Peyer's patch (tissue), 4 donors: ENCODE measurements around the gene STAG3. TPM values are rescaled to one million over a fixed set of nuclear protein-coding genes. Genes with fewer than 3 reads are reported as not detected.
"Not testable (repeated sequence)": the region's sequence is repeated elsewhere in the genome, so short reads cannot be mapped to it uniquely, and the experiment has no call there.

Experiments
- DNase-seq, 3 donors: peaks; one replicate each; pipeline ENCODE4 v3.0.0-alpha.2; 2017 to 2019
- H3K27ac ChIP-seq, 4 donors: fragments of 200-600 bp; sonication (generic); one replicate each; pipeline ENCODE4 v1.5.1; 2016 to 2019
- H3K27me3 ChIP-seq, 2 donors: fragments of 200-600 bp; sonication (generic); one replicate each; pipeline ENCODE4 v1.5.1; 2019
- H3K36me3 ChIP-seq, 3 donors: fragments of 200-600 bp; sonication (generic); one replicate each; pipeline ENCODE4 v1.5.1; 2016 to 2019
- H3K4me1 ChIP-seq, 4 donors: fragments of 200-600 bp; sonication (generic); one replicate each; pipeline ENCODE4 v1.5.1; 2016 to 2019
- H3K4me3 ChIP-seq, 4 donors: fragments of 200-600 bp; sonication (generic); 1 replicate in 3 of 4; 2 replicates in 1 of 4; pipeline ENCODE4 v1.5.1; 2016 to 2019; ENCODE audit warnings: mild to moderate bottlenecking in 1 of 4
- H3K9me3 ChIP-seq, 4 donors: fragments of 200-600 bp; sonication (generic); one replicate each; pipeline ENCODE4 v1.5.1; 2016 to 2019; ENCODE audit warnings: mild to moderate bottlenecking in 1 of 4
- POLR2A ChIP-seq, 2 donors: fragments of 450-650 bp; IDR thresholded peaks; one replicate each; pipeline ENCODE4 v1.5.1; 2017; ENCODE audit warnings: antibody characterized with exemption in 2 of 2, mild to moderate bottlenecking in 2 of 2, moderate library complexity in 2 of 2
- total RNA-seq, 4 donors: library from RNA; depleted of rRNA; stranded (reverse); fragments of >200 nt; gene quantifications; one replicate each; pipeline ENCODE4 v1.1.0, GENCODE V29; 2016
- TF ChIP-seq, protein P1 (sequence below), 6 experiments: fragments of 450-650 bp in 4 of 6; fragments of 200-600 bp in 2 of 6; sonication (generic) in 1 of 6; IDR thresholded peaks; one replicate each; pipeline ENCODE4 v1.5.1; 2017 to 2019; ENCODE audit warnings: antibody characterized with exemption in 6 of 6, mild to moderate bottlenecking in 3 of 6, moderate library complexity in 1 of 6

Gene STAG3
- total RNA-seq, 4 donors from 2014 or later = 2.1 to 62.7 (median 3.5) TPM; not detected in 1

DNA sequence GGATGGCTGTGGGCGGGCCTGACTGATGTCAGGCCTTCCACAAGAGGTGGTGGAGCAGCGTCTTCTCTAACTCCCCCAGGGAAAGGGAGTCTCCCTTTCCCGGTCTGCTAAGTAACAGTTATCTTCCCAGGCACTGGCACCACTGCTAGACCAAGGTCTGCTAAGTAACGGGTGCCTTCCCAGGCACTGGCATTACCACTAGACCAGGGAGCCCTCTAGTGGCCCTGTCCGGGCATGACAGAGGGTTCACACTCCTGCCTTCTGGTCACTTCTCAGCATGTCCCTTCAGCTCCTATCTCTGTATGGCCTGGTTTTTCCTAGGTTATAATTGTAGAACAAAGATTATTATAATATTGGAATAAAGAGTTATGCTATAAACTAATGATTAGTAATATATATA, 40.2 kb downstream of the STAG3 start:
- H3K27ac ChIP-seq = peak overlapping the region in 1 of 4 donors; percentile 95
- peak in 2 of 3 donors; percentile 93 to 96 for DNase-seq
- H3K4me3 ChIP-seq = not testable (repeated sequence)

DNA sequence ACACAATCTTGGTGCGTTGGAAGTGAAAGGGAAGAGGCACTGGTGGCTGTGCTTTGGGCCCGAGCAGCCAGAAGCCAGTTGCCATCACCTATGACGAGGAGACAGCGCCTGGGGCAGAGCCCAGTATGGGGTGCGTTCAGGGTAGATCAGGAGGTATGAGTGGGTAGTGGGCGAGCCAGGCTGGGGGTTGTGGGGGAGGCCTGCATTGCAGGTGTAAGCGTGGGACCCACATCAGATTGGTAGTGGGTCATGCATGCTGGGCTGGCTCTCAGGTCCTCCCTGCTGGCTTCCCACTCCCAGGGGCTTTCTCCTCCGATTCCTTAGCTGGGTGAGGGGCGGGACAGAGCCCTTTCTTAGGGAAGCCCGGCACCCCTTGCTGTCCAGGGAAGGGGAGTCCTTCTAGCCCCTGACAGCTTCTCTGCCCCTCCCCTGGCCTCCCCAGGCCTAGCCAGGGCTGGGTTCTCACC, 41.6 kb downstream of the STAG3 start:
- TF ChIP-seq POLR2A (IDR thresholded peaks at IDR 0.05) = no peak
- TF ChIP-seq, protein P1, sequence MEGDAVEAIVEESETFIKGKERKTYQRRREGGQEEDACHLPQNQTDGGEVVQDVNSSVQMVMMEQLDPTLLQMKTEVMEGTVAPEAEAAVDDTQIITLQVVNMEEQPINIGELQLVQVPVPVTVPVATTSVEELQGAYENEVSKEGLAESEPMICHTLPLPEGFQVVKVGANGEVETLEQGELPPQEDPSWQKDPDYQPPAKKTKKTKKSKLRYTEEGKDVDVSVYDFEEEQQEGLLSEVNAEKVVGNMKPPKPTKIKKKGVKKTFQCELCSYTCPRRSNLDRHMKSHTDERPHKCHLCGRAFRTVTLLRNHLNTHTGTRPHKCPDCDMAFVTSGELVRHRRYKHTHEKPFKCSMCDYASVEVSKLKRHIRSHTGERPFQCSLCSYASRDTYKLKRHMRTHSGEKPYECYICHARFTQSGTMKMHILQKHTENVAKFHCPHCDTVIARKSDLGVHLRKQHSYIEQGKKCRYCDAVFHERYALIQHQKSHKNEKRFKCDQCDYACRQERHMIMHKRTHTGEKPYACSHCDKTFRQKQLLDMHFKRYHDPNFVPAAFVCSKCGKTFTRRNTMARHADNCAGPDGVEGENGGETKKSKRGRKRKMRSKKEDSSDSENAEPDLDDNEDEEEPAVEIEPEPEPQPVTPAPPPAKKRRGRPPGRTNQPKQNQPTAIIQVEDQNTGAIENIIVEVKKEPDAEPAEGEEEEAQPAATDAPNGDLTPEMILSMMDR (IDR thresholded peaks at IDR 0.05) = no peak
- no peaks in the 10 kb centered on the region for H3K9me3 ChIP-seq
- H3K27ac ChIP-seq = peak overlapping the region; percentile 81 to 97 (median 90)
- H3K36me3 ChIP-seq = peaks cover 0 to 15% (median 0%) of the 10 kb centered on the region in 3 donors
- H3K4me3 ChIP-seq = peak overlapping the region in 2 of 4 donors; percentile 47 to 57
- no peaks in the 10 kb centered on the region for H3K27me3 ChIP-seq
- peaks cover 0 to 12% (median 3%) of the 10 kb centered on the region in 4 donors for H3K4me1 ChIP-seq
- no peak for DNase-seq

More for the DNA sequence above, 40.2 kb downstream of the STAG3 start:
- not testable (repeated sequence) for H3K36me3 ChIP-seq, H3K27me3 ChIP-seq, H3K9me3 ChIP-seq
- peaks cover 0 to 12% (median 3%) of the 10 kb centered on the region in 4 donors for H3K4me1 ChIP-seq
- TF ChIP-seq, protein P1 (IDR thresholded peaks at IDR 0.05) = peak in 3 of 6 experiments; percentile 41 to 53 (median 44)

DNA sequence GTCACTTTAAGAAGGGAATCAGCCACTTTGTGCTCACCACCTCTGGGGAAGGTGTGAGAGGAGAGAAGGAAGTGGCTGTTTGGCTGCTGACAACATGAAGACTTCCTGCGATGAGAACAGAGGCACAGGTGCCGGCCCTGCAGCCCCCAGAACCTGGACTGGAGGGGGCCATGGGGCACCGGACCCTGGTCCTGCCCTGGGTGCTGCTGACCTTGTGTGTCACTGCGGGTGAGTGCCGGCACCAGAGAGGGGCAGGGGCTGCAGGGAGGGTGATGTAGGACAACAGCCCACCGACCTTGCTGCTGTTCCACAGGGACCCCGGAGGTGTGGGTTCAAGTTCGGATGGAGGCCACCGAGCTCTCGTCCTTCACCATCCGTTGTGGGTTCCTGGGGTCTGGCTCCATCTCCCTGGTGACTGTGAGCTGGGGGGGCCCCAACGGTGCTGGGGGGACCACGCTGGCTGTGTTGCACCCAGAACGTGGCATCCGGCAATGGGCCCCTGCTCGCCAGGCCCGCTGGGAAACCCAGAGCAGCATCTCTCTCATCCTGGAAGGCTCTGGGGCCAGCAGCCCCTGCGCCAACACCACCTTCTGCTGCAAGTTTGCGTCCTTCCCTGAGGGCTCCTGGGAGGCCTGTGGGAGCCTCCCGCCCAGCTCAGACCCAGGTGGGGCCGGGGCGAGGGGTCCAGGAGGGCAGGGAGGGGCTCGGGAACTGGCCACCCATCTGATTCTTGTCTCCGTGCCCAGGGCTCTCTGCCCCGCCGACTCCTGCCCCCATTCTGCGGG, 42.3 kb downstream of the STAG3 start, which contains the start of gene PVRIG:
PVRIG (plus strand) TSS at position 149 of the 785 bp plus-strand sequence; CDS start at position 171, 22 bp downstream.
- peak in 1 of 3 donors; percentile 60 for DNase-seq
- not testable (repeated sequence) for H3K9me3 ChIP-seq, H3K27me3 ChIP-seq
- peak within 1 kb of the TSS; percentile 32 to 57 (median 46) for H3K4me3 ChIP-seq
- H3K4me1 ChIP-seq = peaks cover 0 to 12% (median 3%) of the 10 kb centered on the region in 4 donors
- H3K27ac ChIP-seq = peak within 1 kb of the TSS; percentile 81 to 97 (median 90)
- peaks cover 0 to 15% (median 0%) of the 10 kb centered on the region in 3 donors for H3K36me3 ChIP-seq

DNA sequence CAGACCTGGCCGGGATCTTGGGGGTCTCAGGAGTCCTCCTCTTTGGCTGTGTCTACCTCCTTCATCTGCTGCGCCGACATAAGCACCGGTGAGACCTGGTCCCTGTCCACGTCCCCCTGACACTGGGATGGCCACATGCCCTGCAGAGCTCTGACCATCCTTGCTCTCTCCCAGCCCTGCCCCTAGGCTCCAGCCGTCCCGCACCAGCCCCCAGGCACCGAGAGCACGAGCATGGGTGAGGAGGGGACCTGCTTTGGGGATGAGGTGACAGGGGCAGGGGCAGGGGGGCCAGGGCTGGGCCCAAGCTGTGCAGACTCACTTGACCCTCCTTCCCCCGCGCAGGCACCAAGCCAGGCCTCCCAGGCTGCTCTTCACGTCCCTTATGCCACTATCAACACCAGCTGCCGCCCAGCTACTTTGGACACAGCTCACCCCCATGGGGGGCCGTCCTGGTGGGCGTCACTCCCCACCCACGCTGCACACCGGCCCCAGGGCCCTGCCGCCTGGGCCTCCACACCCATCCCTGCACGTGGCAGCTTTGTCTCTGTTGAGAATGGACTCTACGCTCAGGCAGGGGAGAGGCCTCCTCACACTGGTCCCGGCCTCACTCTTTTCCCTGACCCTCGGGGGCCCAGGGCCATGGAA, 43.0 kb downstream of the STAG3 start:
- Histone ChIP-seq H3K36me3 (peaks cover 0 to 15% (median 0%) of the 10 kb centered on the region in 3 donors), H3K4me3 (peak overlapping the region; percentile 32 to 57 (median 46)), H3K27ac (peak overlapping the region; percentile 81 to 97 (median 90))

DNA sequence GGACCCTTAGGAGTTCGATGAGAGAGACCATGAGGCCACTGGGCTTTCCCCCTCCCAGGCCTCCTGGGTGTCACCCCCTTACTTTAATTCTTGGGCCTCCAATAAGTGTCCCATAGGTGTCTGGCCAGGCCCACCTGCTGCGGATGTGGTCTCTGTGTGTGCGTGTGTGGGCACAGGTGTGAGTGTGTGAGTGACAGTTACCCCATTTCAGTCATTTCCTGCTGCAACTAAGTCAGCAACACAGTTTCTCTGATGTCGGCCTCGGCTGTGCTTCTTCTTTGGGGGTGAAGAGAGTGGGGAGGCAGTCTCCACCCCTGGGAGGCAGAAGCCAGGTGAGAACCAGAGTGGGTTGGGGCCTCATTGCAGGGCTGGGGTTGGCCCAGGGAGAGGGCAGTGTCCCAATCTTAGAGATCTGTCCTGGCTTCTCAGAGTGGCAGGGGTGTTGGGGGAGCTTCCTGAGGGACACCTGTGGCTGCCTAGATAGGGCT, 43.6 kb downstream of the STAG3 start:
- H3K27ac ChIP-seq = peak overlapping the region; percentile 81 to 97 (median 90)
- no peaks in the 10 kb centered on the region for H3K9me3 ChIP-seq
- H3K27me3 ChIP-seq = no peaks in the 10 kb centered on the region
- H3K4me3 ChIP-seq = peak overlapping the region; percentile 32 to 57 (median 46)
- no peak for TF ChIP-seq POLR2A (IDR thresholded peaks at IDR 0.05)
- TF ChIP-seq, protein P1 (IDR thresholded peaks at IDR 0.05) = no peak
- peaks cover 0 to 15% (median 0%) of the 10 kb centered on the region in 3 donors for H3K36me3 ChIP-seq
- peak in 2 of 3 donors; percentile 91 to 93 for DNase-seq
- H3K4me1 ChIP-seq = peaks cover 0 to 12% (median 3%) of the 10 kb centered on the region in 4 donors

More for the DNA sequence above, 43.0 kb downstream of the STAG3 start:
- DNase-seq = no peak
- TF ChIP-seq, protein P1 (IDR thresholded peaks at IDR 0.05) = no peak
- TF ChIP-seq POLR2A (IDR thresholded peaks at IDR 0.05) = no peak
- Histone ChIP-seq H3K4me1 (peaks cover 0 to 12% (median 3%) of the 10 kb centered on the region in 4 donors), H3K9me3 (no peaks in the 10 kb centered on the region), H3K27me3 (no peaks in the 10 kb centered on the region)
